Osteoblast (primary cell): ENCODE data around the gene FBXW7. TPM values are rescaled to one million over a fixed set of nuclear protein-coding genes. Genes with fewer than 3 reads are reported as not detected.

Experiments used
- DNase-seq: peaks from one replicate; pipeline ENCODE4 v3.0.0; 2011; ENCODE audit warnings: low spot score, mixed read lengths; ENCODE audit not compliant: insufficient read length; ENCODE audit errors: missing footprints
- H2AFZ ChIP-seq: 2 replicates; pipeline ENCODE4 v1.6.0; 2011; ENCODE audit warnings: mild to moderate bottlenecking, low read length
- H3K27ac ChIP-seq: 2 replicates; pipeline ENCODE4 v1.5.1; 2011; ENCODE audit warnings: mild to moderate bottlenecking, low read depth, low read length, moderate library complexity
- H3K27me3 ChIP-seq: 2 replicates; pipeline ENCODE4 v1.6.0; 2012; ENCODE audit warnings: mild to moderate bottlenecking, control low read depth, inconsistent platforms, low read length, moderate library complexity; ENCODE audit not compliant: insufficient read depth
- H3K36me3 ChIP-seq: 2 replicates; pipeline ENCODE4 v1.5.1; 2011; ENCODE audit warnings: mild to moderate bottlenecking, low read length, control low read depth, moderate library complexity; ENCODE audit not compliant: insufficient read depth
- H3K4me1 ChIP-seq: 2 replicates; pipeline ENCODE4 v1.5.1; 2011; ENCODE audit warnings: mild to moderate bottlenecking, low read length, control low read depth, moderate library complexity; ENCODE audit not compliant: insufficient read depth
- H3K4me2 ChIP-seq: 2 replicates; pipeline ENCODE4 v1.6.0; 2011; ENCODE audit warnings: mild to moderate bottlenecking, low read length; ENCODE audit not compliant: insufficient read depth
- H3K4me3 ChIP-seq: fragments of 200-600 bp; sonication (generic); 3 replicates; pipeline ENCODE4 v1.5.1; 2012; ENCODE audit warnings: mild to moderate bottlenecking, low read length, inconsistent platforms; ENCODE audit not compliant: insufficient read depth
- H3K79me2 ChIP-seq: 2 replicates; pipeline ENCODE4 v1.6.0; 2012; ENCODE audit warnings: mild to moderate bottlenecking, low read length, control low read depth, inconsistent platforms; ENCODE audit not compliant: insufficient read depth
- H3K9me3 ChIP-seq: 2 replicates; pipeline ENCODE4 v1.5.1; 2011; ENCODE audit warnings: low read depth, low read length, control low read depth
- H4K20me1 ChIP-seq: 2 replicates; pipeline ENCODE4 v1.6.0; 2012; ENCODE audit warnings: mild to moderate bottlenecking, low read length, control low read depth; ENCODE audit not compliant: insufficient read depth
- total RNA-seq: library from RNA; depleted of rRNA; stranded (reverse); fragments of >200 nt; gene quantifications from 2 replicates; pipeline ENCODE4 v1.2.3, GENCODE V29; 2012
- TF ChIP-seq, protein P1 (sequence below): IDR thresholded peaks from 2 replicates; pipeline ENCODE4 v1.5.1; 2011; ENCODE audit warnings: mild to moderate bottlenecking, low read depth, low read length, moderate library complexity; ENCODE audit errors: extremely low read depth

The FBXW7 gene
- total RNA-seq, 1 donor: 74.9 TPM

DNA sequence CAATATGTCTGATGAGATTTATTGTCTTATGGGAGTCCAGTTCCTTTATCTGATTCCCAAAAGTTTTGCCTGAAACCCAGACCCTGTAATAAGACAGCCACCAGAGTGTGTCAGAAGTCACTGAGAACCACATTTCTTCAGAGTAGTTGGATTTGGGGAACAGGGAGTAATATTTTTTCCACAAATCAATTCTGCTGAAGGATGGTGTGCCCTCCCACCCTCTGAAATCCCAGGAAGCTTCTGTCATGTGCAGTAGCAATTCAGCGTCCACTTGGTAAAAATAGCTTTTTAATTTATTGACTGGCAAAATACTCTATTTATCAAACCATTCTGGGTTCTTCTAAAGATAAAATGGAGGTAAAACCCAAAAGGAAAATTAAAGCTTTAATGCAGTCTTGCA is 229.4 kb downstream of the FBXW7 start:
- Histone ChIP-seq H3K4me3 (no peak overlapping the region), H3K79me2 (no peaks in the 10 kb centered on the region), H3K4me1 (no peaks in the 10 kb centered on the region), H4K20me1 (no peaks in the 10 kb centered on the region), H3K4me2 (no peak overlapping the region), H3K27ac (no peak overlapping the region), H3K9me3 (no peaks in the 10 kb centered on the region), H2AFZ (no peak overlapping the region), H3K27me3 (peaks cover 6% of the 10 kb centered on the region), H3K36me3 (no peaks in the 10 kb centered on the region)
- DNase-seq: no peak
- TF ChIP-seq, protein P1, sequence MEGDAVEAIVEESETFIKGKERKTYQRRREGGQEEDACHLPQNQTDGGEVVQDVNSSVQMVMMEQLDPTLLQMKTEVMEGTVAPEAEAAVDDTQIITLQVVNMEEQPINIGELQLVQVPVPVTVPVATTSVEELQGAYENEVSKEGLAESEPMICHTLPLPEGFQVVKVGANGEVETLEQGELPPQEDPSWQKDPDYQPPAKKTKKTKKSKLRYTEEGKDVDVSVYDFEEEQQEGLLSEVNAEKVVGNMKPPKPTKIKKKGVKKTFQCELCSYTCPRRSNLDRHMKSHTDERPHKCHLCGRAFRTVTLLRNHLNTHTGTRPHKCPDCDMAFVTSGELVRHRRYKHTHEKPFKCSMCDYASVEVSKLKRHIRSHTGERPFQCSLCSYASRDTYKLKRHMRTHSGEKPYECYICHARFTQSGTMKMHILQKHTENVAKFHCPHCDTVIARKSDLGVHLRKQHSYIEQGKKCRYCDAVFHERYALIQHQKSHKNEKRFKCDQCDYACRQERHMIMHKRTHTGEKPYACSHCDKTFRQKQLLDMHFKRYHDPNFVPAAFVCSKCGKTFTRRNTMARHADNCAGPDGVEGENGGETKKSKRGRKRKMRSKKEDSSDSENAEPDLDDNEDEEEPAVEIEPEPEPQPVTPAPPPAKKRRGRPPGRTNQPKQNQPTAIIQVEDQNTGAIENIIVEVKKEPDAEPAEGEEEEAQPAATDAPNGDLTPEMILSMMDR: no peak

DNA sequence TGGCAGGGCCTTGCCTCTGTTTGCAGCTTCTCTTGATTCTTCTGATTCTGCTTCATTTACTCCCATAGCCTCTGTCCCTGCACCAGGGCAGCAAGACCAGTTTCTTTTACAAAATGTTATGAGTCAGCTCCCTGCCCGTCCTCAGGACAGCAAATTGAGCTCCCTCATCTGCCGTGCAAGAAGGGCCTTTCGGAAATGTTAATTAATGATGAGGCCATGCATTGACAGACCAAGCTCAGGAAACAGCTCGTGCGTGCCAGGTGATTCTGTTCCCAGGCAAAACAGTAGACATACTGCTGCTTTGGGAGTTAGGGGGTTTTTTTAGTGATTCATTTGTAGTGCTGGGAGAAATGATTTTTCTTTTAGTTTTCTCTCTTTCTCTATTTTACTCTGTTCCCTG is 231.7 kb downstream of the FBXW7 start:
- Histone ChIP-seq H2AFZ (no peak overlapping the region), H3K27ac (no peak overlapping the region), H3K4me1 (no peaks in the 10 kb centered on the region), H3K9me3 (no peaks in the 10 kb centered on the region), H3K27me3 (peaks cover 6% of the 10 kb centered on the region), H3K79me2 (no peaks in the 10 kb centered on the region), H4K20me1 (no peaks in the 10 kb centered on the region), H3K4me2 (no peak overlapping the region), H3K4me3 (no peak overlapping the region), H3K36me3 (no peaks in the 10 kb centered on the region)
- TF ChIP-seq, protein P1: no peak
- DNase-seq: peak; percentile 5

DNA sequence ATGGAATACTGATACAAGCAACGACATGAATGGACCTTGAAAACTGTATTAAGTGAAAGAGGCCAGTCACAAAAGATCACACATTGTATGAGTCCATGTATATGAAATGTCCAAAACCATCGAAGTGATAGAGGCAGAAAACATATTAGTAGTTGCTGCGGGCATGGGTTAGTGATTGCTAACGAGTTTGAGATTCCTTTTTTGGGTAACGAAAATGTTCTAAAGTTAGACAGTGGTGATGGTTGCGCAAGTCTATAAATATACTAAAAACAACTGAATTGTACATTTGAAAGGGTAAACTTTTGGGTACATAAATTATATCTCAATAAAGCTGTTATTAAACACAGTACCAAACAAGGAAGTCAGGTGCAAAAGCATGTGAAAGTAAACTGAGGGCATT is 234.5 kb downstream of the FBXW7 start:
- Histone ChIP-seq H2AFZ (no peak overlapping the region), H3K36me3 (no peaks in the 10 kb centered on the region), H3K4me2 (no peak overlapping the region), H3K27ac (no peak overlapping the region), H3K9me3 (no peaks in the 10 kb centered on the region), H3K79me2 (no peaks in the 10 kb centered on the region), H3K4me1 (no peaks in the 10 kb centered on the region), H4K20me1 (no peaks in the 10 kb centered on the region), H3K4me3 (no peak overlapping the region), H3K27me3 (peaks cover 6% of the 10 kb centered on the region)
- DNase-seq: no peak
- TF ChIP-seq, protein P1: no peak

DNA sequence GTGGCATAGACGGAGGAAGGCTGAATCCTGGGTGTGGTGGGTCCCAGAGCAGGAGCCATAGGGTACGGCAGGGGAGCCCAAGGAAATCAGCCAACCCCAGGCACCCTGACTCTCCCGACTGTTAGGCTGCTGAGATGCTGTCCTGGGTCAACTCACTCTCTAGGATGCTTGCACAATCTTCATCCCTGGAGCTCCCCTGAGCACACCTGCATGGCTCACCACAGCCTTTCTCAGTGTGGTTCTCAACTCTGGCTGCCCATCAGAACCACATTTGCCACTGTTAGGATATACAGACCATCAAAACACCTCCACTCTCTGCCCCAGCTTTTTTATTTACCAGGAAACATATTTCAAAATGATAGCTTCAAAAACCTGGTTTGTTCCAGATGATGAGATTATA is 236.3 kb downstream of the FBXW7 start:
- no peak overlapping the region for H3K4me3 ChIP-seq
- TF ChIP-seq, protein P1: no peak
- H3K4me1 ChIP-seq: no peaks in the 10 kb centered on the region
- no peaks in the 10 kb centered on the region for H3K79me2 ChIP-seq
- H3K4me2 ChIP-seq: no peak overlapping the region
- DNase-seq: peak; percentile 77
- H4K20me1 ChIP-seq: no peaks in the 10 kb centered on the region
- peaks cover 6% of the 10 kb centered on the region for H3K27me3 ChIP-seq
- H3K9me3 ChIP-seq: no peaks in the 10 kb centered on the region
- H2AFZ ChIP-seq: no peak overlapping the region
- no peaks in the 10 kb centered on the region for H3K36me3 ChIP-seq
- H3K27ac ChIP-seq: no peak overlapping the region
